HG03558 (cell line): Measurements from ENCODE around the gene EFHD2.
"Not testable (repeated sequence)": the region's sequence is repeated elsewhere in the genome, so short reads cannot be mapped to it uniquely, and the experiment has no call there.

Source experiments
- ATAC-seq: cut with Tn5 transposase; IDR thresholded peaks from one replicate; pipeline ENCODE4 v1.9.1; 2021; ENCODE audit warnings: moderate number of reproducible peaks; ENCODE audit not compliant: unreplicated experiment; ENCODE audit errors: extremely low read depth

EFHD2 gene

GRCh38 chr1:15386164-15386749 lies 23.4 kb upstream of the EFHD2 start:
- no peak for ATAC-seq

DNA sequence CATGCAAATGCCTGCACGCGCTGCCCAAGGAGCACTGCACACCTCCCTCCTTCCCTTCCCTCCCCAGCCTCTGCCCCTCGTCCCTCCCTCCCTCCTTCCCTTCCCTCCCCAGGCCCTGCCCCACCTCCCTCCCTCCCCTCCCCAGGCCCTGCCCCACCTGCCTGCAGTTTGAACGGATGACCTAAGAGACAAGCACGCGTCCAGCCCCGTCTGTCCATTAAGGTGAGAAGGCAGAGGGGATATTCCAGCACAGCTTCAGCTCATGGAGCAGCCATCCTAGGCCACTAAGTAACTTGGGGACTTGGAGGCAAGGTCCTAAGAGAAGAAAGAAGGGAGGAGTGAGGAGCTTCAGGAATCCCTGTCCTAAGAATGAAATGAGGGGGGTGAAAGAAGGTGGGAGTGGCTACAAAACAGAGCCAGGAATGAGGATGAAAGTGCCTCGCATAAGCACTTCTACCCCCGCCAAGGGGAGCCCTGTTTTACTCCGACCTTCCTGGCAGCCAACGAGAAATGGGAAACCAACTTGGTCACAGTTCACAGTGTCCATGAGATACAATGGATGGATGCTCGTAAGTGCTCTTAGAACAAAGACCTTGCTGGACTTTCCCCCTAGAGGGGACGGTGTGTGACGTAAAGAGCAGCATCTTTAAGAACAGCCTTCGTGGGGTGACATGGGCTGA lies 21.3 kb upstream of the EFHD2 start:
- no peak for ATAC-seq

- not testable (repeated sequence) for ATAC-seq
These were observed 19.9 kb upstream of the EFHD2 start for GRCh38 chr1:15389828-15390227.

GRCh38 chr1:15390667-15391066 lies 19.0 kb upstream of the EFHD2 start:
- ATAC-seq = no peak

DNA sequence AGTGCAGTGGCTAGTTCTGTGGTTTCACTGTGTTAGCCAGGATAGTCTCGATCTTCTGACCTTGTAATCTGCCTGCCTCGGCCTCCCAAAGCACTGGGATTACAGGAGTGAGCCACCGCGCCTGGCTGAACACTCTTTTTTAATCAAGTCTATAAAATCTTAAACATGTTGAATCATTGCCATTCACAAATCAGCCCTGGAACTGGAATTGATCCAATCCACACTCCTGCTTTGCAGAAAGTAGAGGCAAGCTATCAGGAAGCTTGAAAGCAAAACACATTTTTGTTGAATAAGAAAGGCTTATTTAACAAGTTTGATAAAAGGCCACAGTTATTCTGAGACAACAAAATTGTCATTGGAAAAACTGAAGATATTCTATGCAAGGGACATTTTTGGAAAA lies 18.3 kb upstream of the EFHD2 start:
- no peak for ATAC-seq

DNA sequence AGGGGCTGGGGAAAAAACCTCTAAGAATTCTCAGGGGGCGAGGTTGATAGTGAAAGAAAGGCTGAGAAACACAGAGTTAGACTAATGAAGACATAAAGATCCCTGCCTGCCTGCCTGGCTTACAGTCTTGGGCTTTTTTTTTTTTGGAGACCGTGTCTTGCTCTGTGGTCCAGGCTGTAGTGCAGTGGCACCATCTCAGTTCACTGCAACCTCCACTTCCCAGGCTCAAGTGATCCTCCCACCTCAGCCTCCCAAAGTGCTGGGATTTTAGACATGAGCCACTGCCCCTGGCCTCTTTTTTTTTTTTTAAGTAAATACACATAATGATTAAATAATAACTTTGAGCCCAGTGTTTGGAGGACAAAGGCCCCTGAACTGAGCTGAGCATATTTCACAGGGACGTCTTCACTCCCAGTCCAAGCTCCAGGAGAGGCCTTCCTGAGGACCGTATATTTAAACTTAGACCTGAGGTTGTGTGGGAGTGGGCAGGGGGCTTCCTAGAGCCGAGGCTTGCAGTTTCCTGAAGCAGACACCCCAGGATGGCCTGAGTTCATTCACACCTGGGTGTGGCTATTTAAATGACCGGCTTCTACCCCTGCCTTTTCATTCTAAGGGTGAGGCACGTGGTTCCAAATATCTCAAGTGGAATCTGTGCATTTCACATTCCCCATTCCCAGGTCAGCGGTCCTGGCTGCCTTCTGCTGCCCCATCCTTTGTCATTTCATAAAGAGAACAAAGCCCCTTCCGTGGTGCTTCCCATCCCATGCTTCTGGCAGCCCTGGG lies 16.0 kb upstream of the EFHD2 start:
- no peak for ATAC-seq

DNA sequence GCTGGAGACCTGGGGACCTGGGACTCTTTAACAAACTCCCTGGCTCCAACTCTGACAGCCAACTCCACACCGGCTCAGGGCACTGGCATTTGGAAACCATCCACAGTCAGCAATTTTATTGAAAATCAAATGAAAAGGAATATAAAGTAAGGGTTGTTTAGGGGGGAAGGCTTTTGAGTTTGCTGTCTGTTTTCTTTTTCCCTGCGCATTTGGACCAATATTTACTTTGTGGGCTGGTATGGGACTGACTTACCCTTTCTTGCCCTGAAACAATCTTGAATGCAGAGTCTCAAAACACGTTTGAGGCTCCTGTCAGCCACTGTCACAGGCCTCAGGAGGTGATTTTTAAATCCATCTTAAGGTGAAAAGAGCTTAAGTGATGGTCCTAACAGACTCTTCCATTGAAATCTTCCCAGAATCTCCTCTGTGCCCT lies 15.4 kb upstream of the EFHD2 start:
- no peak for ATAC-seq

- no peak for ATAC-seq
These were observed 12.5 kb upstream of the EFHD2 start for GRCh38 chr1:15397236-15397635.

- ATAC-seq = no peak
These were observed 10.0 kb upstream of the EFHD2 start for GRCh38 chr1:15399710-15400109.

DNA sequence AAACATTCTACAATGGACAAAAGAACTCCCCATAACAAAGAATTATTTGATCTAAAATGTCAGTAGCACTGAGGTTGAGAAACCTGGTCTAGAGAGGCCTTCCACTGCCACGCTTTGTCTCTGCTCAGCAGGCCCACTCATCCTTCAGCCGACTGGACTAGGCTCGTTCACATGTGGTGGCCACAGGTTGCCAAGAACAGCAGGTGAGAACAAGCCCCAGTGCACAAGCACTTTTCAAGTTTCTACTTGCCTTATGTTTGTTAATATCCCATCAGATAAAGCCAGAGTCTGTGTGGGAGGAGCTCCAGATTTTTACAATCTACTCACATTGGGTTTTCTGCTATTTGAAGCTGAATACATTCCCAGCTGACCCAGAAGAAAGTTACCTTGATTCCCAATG lies 9.1 kb upstream of the EFHD2 start:
- ATAC-seq = no peak

DNA sequence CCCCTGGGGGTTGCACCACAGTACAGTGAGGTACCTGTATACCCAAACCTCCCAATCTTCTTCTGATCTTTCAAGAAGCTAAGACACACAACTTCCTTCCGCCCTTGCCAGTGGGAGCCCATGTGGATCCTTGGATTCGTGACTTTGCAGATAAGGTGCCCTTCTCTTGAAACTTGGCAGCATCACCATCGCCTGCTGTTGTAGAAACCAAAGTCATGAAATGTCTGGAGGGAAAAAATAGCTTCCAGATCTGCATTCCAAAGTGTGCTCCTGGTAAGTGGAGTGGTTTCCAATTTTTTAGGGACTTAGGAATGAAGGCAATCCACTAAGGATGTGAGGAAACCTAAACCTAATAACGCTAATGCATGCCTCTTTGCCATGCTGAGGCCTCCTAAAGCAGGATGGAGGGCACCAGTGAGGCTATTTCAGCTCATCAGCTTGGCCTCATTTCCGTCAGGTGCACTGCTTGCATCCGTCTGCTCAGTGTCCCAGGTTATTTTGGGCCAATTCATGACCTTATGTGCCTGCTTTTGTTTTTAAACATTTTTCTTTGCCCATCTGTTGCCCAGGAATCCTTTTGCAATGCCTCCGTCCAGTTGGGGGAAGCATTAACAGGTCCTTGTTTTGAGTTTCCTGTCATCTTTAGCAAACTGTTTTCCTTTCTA lies 8.2 kb upstream of the EFHD2 start:
- no peak for ATAC-seq

DNA sequence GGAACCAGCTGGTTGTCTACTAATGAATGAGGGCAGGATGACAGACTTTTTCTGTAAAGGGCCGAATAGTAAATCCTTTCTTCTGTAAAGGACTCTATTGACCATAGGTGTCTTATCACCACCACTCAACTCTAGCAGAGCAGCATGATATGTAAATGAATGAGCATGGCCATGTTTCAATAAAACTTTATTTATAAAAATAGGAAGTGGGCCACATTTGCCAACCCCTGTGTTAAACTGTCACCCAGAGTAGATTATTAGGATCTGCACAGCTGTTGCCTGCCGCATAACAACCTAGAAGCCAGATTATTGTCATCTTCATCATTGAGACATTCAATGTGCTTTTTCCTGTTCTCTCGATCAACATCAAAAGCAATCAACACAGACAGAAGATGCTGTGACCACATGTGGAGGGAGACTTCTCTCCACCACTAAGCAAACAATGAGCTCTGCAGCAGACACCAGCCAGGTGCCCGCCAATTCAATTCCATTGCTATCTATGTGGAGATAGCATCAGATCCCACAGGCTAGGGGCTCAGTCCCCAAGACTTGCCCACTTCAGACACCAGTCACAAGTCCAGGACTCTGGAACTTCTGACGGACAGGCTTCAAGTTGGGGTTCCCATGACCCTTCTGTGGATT lies 6.8 kb upstream of the EFHD2 start:
- no peak for ATAC-seq

- ATAC-seq = no peak
These were observed 5.6 kb upstream of the EFHD2 start for GRCh38 chr1:15403962-15404580.

DNA sequence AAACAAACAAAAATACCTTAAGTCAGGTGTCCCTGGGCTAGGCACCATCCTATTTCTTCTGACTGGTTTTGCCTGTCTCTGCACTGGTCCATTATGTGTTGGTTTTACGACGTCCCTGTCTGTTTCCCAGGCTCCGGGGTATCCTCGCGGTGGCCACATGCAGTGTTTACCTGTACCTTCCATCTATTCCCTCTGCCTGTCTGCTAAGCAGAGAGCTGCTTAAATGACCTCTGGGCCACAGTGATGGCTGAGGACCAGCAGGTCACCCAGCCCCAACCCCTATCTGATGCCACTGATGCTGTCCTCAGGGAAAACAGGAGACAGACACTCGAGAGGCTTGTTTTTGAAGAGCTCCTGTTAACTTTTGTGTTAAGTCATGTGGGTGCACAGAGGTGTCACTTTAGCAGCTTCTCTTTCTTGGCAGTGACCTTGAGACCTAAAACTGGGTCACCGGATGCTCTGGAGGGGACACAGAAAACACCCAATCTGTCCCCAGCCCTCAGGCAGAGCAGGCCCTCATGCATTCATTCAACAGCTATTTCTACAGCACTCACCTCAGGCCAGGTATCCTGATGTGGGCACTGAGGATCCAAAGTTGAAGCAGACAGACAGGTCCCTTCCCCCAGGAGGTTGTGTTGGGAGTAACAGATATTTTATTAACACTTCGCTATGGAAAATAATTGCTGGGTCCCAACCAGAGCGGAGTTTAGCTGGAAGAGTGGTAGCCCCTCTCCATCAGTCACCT lies 4.4 kb upstream of the EFHD2 start:
- ATAC-seq = no peak

DNA sequence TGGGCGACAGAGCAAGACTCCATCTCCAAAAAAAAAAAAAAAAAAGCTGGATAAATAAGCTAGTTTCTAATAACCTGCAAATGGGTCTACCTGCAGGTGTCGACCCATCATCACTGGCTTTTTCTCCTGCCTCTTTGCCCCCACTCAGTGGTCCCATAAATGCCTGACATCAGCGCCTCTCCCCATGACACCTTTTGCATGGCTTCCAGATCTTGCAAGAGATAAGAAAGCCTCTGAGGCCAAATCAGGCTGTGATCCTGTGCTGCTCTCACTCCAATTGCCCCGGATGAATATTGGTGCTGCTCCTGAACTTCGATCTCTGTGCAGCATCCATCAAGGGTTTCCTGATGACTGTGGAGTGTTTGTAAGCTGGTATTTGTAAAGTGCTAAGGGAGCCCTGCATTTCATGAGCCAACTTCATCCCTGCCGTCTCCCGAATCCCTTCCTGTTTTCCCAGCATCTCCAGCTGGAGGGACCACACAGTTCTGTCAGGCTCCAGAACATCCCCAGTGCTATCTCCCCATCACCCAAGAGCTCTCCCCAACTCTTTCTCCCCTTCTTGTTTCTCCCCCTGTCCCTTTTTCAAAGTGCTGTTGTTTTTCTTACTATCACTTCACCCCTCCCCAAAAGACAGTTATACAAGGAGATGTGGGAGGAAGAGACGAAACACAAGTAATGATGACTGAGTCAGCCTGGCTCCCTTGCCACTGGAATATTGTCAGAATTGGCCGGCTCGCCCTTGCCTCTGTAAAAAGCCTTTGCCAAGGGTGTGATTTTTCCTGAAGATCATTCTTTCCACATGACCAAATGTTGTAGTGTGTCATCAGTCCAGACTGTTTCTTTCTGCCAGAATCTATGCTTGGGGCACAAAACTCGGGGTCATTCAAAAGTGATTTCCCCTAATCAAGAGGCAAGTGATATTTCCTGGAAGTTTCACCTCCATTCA lies 2.8 kb upstream of the EFHD2 start:
- no peak for ATAC-seq

GRCh38 chr1:15407580-15407979 lies 2.1 kb upstream of the EFHD2 start:
- ATAC-seq = no peak

DNA sequence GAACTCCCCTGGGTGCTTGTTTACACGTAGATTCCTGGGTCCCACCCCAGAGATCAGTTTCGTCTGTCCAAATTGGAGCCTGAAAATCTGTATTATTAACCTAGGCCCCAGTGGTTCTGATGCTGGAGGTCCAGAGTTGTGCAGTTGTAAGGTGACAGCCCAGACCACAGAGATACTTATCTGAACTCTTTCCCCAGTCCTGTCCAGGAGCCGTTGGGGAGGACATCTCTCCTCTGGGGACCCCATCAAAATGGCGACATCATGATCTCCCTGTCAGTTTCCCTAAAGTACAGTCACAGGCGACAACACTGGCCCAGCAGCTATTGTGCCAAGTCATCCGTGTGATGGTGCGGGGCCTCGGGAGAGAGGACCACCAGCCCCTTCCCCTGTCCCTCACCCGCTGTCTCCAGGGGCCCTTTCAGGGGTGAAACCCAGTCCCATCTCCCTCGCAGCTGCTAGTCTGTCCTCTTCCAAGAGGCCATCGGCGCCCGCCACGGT lies 749 bp upstream of the EFHD2 start:
- no peak for ATAC-seq

GRCh38 chr1:15410223-15410883 lies 665 bp downstream of the EFHD2 start:
- no peak for ATAC-seq
